ENCODE measurements around the gene SFI1. TPM values are rescaled to one million over a fixed set of nuclear protein-coding genes. Genes with fewer than 3 reads are reported as not detected.
A peak's percentile ranks its signal among the peaks of the same experiment; 100 is the strongest.

SFI1 gene
- total and polyA plus RNA-seq, 2 of the 4 experiments (the other 2 are of a cell fraction): 9.9 to 12.0 TPM

DNA sequence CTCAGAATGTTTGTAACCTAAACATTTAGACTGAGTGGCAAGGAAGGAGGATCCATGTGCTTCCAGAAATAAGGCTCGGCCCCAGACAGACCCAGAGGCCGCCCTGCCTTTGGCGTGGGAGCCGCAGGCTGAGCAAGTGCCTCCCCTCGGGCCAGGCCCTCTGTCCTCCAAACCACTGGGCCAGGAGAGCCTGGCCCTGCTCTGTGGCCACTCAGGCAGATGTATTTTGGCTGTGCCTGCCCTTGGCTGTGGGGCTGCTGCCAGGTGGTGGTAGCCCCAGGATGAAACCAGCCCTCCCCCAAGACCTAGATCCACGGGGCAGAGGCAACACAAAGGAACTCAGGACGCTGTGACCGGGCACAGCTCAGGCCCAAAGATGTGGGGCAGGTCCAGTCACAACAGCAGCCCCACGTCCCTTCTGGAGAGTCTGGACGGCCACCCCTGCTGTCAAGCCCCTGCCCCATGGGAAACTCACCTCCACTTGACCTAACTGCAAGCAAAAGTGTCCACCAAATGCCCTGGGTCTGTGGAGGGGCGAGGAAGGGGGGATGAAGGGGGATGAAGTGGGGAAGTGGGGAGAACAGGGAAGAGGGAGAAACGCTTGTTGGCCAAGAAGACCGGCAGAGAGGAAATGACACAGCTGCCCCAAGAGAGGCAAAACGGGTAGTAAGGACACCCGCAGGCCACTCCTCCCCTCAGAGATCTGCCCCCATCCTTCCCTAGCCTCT is 141.7 kb downstream of the SFI1 start:
- Histone ChIP-seq H3K14ac (replicated peaks; ENCODE audit: low read depth, low read length) (peak overlapping the region; percentile 22), H3K4ac (ENCODE audit: low read depth, low read length) (peak overlapping the region; percentile 75), H3K9me3 (ENCODE audit: control insufficient read depth, insufficient read depth, low read length) (no peaks in the 10 kb centered on the region), H2AFZ (replicated peaks; ENCODE audit: low read length, poor library complexity) (peak overlapping the region; percentile 19), H3K4me1 (ENCODE audit: control insufficient read depth, insufficient read depth, low read length) (peaks cover 8% of the 10 kb centered on the region), H4K5ac (ENCODE audit: low read depth, low read length) (peak overlapping the region; percentile 34), H2AK5ac (ENCODE audit: low read depth, low read length) (peak overlapping the region; percentile 63), H3K27ac (ENCODE audit: insufficient read depth, low read length) (peak overlapping the region; percentile 4; the same call in 1 of the 2 replicates), H2AK9ac (replicated peaks; ENCODE audit: low read depth, low read length, poor library complexity) (peak overlapping the region; percentile 11), H3K36me3 (ENCODE audit: control insufficient read depth, insufficient read depth, low read length) (peaks cover 3% of the 10 kb centered on the region), H3K4me3 (ENCODE audit: insufficient read depth, low read depth, low read length) (no peak overlapping the region), H3K56ac (ENCODE audit: extremely low read depth, insufficient read depth, low read length) (no peak overlapping the region), H4K8ac (ENCODE audit: low read depth in 2 of 2, low read length in 2 of 2) (peak overlapping the region; percentile 18 to 80; a peak in 3 of 4 replicates), H3K18ac (ENCODE audit: low read depth, low read length) (no peak overlapping the region), H3K27me3 (ENCODE audit: control insufficient read depth, insufficient read depth, low read length) (no peaks in the 10 kb centered on the region), H4K20me1 (ENCODE audit: insufficient read depth, low read length) (peaks cover 31% of the 10 kb centered on the region), H3K79me1 (ENCODE audit: low read depth in 1 of 2, low read length in 2 of 2) (peaks cover 21 to 83% of the 10 kb centered on the region in 2 experiments), H3K4me2 (ENCODE audit: low read depth, low read length) (no peak overlapping the region), H3K9ac (ENCODE audit: low read depth, low read length) (no peak overlapping the region), H3K9me1 (ENCODE audit: insufficient read depth, low read length) (peaks cover 17% of the 10 kb centered on the region), H2BK20ac (ENCODE audit: low read depth, low read length) (0 out of 2 replicates have a peak overlapping the region, but pooled peaks have one; percentile 23), H2BK15ac (ENCODE audit: low read depth, low read length) (no peak overlapping the region), H2BK5ac (ENCODE audit: low read depth, low read length, poor library complexity, severe bottlenecking) (peak overlapping the region; percentile 66), H4K91ac (ENCODE audit: insufficient read depth, low read depth, low read length) (peak overlapping the region; percentile 83), H2BK120ac (ENCODE audit: low read depth, low read length) (peak overlapping the region; percentile 50; the same call in 1 of the 2 replicates), H3K23ac (ENCODE audit: low read depth, low read length) (peak overlapping the region; percentile 48; the same call in 1 of the 2 replicates)
- ATAC-seq (ENCODE audit: low read depth): peak; percentile 28
- TF ChIP-seq NFE2L2 (IDR thresholded peaks at IDR 0.05; ENCODE audit: low read depth, low read length) (no peak), SMC3 (IDR thresholded peaks at IDR 0.05; ENCODE audit: low read depth, low read length) (no peak), MAFK (IDR thresholded peaks at IDR 0.05; ENCODE audit: low read depth, low read length) (no peak), CEBPB (IDR thresholded peaks at IDR 0.05; ENCODE audit: low read depth, low read length) (no peak), RCOR1 (IDR thresholded peaks at IDR 0.05; ENCODE audit: insufficient replicate concordance, low read length) (no peak), FOS (IDR thresholded peaks at IDR 0.05; ENCODE audit: low read depth, low read length) (no peak), RAD21 (IDR thresholded peaks at IDR 0.05; ENCODE audit: low read length) (no peak)
- TF ChIP-seq, protein P1, sequence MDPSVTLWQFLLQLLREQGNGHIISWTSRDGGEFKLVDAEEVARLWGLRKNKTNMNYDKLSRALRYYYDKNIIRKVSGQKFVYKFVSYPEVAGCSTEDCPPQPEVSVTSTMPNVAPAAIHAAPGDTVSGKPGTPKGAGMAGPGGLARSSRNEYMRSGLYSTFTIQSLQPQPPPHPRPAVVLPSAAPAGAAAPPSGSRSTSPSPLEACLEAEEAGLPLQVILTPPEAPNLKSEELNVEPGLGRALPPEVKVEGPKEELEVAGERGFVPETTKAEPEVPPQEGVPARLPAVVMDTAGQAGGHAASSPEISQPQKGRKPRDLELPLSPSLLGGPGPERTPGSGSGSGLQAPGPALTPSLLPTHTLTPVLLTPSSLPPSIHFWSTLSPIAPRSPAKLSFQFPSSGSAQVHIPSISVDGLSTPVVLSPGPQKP (IDR thresholded peaks at IDR 0.05; ENCODE audit: borderline replicate concordance, low read depth, low read length): no peak
- DNase-seq: no peak
- in situ Hi-C loops (cut with MboI; ENCODE audit: low sequenced_read_pairs) (no loop called here), dilution Hi-C loops (cut with HindIII; ENCODE audit: low sequenced_read_pairs, unreplicated experiment) (no loop called here), intact Hi-C loops (cut with micrococcal nuclease) (no loop called here)
- 60% methylated on average over 2 of the region's 15 CpGs; no CpG with 5 or more reads in 1 of the 2 experiments for WGBS, 2 experiments (ENCODE audit: extremely low coverage in 2 of 2, insufficient read length in 1 of 2)
- ChIA-PET POLR2A (ENCODE audit: unreplicated experiment) (no interaction called here), CTCF (interaction anchor here (1.0 to 1.3 kb wide), 2 partner anchors 43 to 82 kb away, joined by 3 to 5 read pairs; no protein-coding TSS in a partner anchor)
- no TSS peak for BruUV-seq (replicated peaks)

All from IMR-90 (cell line).